Smooth muscle cell (in vitro differentiated cells): ENCODE data around the gene GPBP1. TPM values are rescaled to one million over a fixed set of nuclear protein-coding genes. Genes with fewer than 3 reads are reported as not detected.

Experiments
- DNase-seq: peaks from one replicate; lab custom pipeline; 2025; ENCODE audit not compliant: unreplicated experiment; lab: John Stamatoyannopoulos, UW
- H2AFZ ChIP-seq: fragments of 200-600 bp; sonication (generic); 2 replicates; pipeline ENCODE4 v1.6.0; 2016; ENCODE audit warnings: antibody characterized with exemption, low read depth, mild to moderate bottlenecking
- H3F3A ChIP-seq: fragments of 200-600 bp; sonication (generic); 2 replicates; pipeline ENCODE4 v1.6.0; 2017; ENCODE audit warnings: antibody characterized with exemption, low read depth
- H3K27ac ChIP-seq: fragments of 200-600 bp; sonication (generic); 2 replicates; pipeline ENCODE4 v1.5.1; 2016; ENCODE audit warnings: low read depth, mild to moderate bottlenecking
- H3K27me3 ChIP-seq: fragments of 200-600 bp; sonication (generic); 2 replicates; pipeline ENCODE4 v1.6.1; 2016; ENCODE audit warnings: low read depth, mild to moderate bottlenecking
- H3K36me3 ChIP-seq: fragments of 200-600 bp; sonication (generic); 2 replicates; pipeline ENCODE4 v1.5.1; 2016; ENCODE audit warnings: low read depth
- H3K4me1 ChIP-seq: fragments of 200-600 bp; sonication (generic); 2 replicates; pipeline ENCODE4 v1.5.1; 2016; ENCODE audit warnings: low read depth
- H3K4me2 ChIP-seq: fragments of 200-600 bp; sonication (generic); 2 replicates; pipeline ENCODE4 v1.6.0; 2016; ENCODE audit warnings: mild to moderate bottlenecking
- H3K4me3 ChIP-seq: fragments of 200-600 bp; sonication (generic); 2 replicates; pipeline ENCODE4 v1.5.1; 2016; ENCODE audit warnings: mild to moderate bottlenecking
- H3K79me2 ChIP-seq: fragments of 200-600 bp; sonication (generic); 2 replicates; pipeline ENCODE4 v1.6.0; 2016; ENCODE audit warnings: low read depth, mild to moderate bottlenecking
- H3K9ac ChIP-seq: fragments of 200-600 bp; sonication (generic); 2 replicates; pipeline ENCODE4 v1.6.0; 2016; ENCODE audit warnings: low read depth
- H3K9me3 ChIP-seq: fragments of 200-600 bp; sonication (generic); replicated peaks from 2 replicates; pipeline ENCODE4 v1.5.1; 2016; ENCODE audit warnings: low read depth
- H4K20me1 ChIP-seq: fragments of 200-600 bp; sonication (generic); 2 replicates; pipeline ENCODE4 v1.6.0; 2016; ENCODE audit warnings: low read depth
- CTCF ChIP-seq: fragments of 200-600 bp; sonication (generic); IDR thresholded peaks from 2 replicates; pipeline ENCODE4 v1.5.1; 2017; ENCODE audit warnings: borderline replicate concordance, mild to moderate bottlenecking, antibody characterized with exemption; ENCODE audit not compliant: insufficient read depth, poor library complexity, severe bottlenecking
- WGBS: methylation state at CpG from one replicate; pipeline ENCODE4 v1.1.7; 2016; ENCODE audit warnings: low lambda C conversion rate; 5-methylcytosine and 5-hydroxymethylcytosine counted together
- polyA plus RNA-seq: library from polyadenylated mRNA; unstranded; fragments of >200 nt; fragmentation: Nextera tagmentation; extraction: Ambion mirVana; gene quantifications from 2 replicates; pipeline ENCODE4 v1.2.1, GENCODE V29; 2016
- total RNA-seq: library from RNA; depleted of rRNA; stranded (reverse); fragments of >200 nt; gene quantifications from 2 replicates; pipeline ENCODE4 v1.2.3, GENCODE V29; 2014

GPBP1 gene
- total and polyA plus RNA-seq, 2 experiments from 2014 or later, result 45.4 to 78.8 TPM

GRCh38 chr5:57209316-57210040 lies 35.6 kb downstream of the GPBP1 start:
- no peaks in the 10 kb centered on the region for H3K9me3 ChIP-seq
- no peaks in the 10 kb centered on the region for H3K27me3 ChIP-seq
- H3K79me2 ChIP-seq, result peaks cover 100% of the 10 kb centered on the region
- TF ChIP-seq CTCF, result no peak
- 65% methylated on average over 2 of the region's 2 CpGs for WGBS
- H3K4me2 ChIP-seq, result no peak overlapping the region
- H3K9ac ChIP-seq, result no peak overlapping the region
- peaks cover 5% of the 10 kb centered on the region for H3K4me1 ChIP-seq
- H3K36me3 ChIP-seq, result no peaks in the 10 kb centered on the region
- DNase-seq, result no peak
- no peak overlapping the region for H3K4me3 ChIP-seq
- peaks cover 100% of the 10 kb centered on the region for H4K20me1 ChIP-seq
- H3F3A ChIP-seq, result no peaks in the 10 kb centered on the region
- H2AFZ ChIP-seq, result no peak overlapping the region
- H3K27ac ChIP-seq, result peak overlapping the region; percentile 51

- no peak for DNase-seq
- H3K27ac ChIP-seq, result peak overlapping the region; percentile 51
- H3K4me2 ChIP-seq, result no peak overlapping the region
- H2AFZ ChIP-seq, result no peak overlapping the region
- peaks cover 100% of the 10 kb centered on the region for H3K79me2 ChIP-seq
- peaks cover 100% of the 10 kb centered on the region for H4K20me1 ChIP-seq
- H3K36me3 ChIP-seq, result peaks cover 6% of the 10 kb centered on the region
- no peaks in the 10 kb centered on the region for H3F3A ChIP-seq
- no peak overlapping the region for H3K4me3 ChIP-seq
- TF ChIP-seq CTCF, result no peak
- peaks cover 5% of the 10 kb centered on the region for H3K4me1 ChIP-seq
- no peak overlapping the region for H3K9ac ChIP-seq
- no peaks in the 10 kb centered on the region for H3K9me3 ChIP-seq
- H3K27me3 ChIP-seq, result no peaks in the 10 kb centered on the region
Measured at GRCh38 chr5:57210633-57211032, 36.8 kb downstream of the GPBP1 start.

GRCh38 chr5:57211039-57211438 lies 37.2 kb downstream of the GPBP1 start:
- no peaks in the 10 kb centered on the region for H3F3A ChIP-seq
- no peak for DNase-seq
- H3K27me3 ChIP-seq, result no peaks in the 10 kb centered on the region
- no peak overlapping the region for H2AFZ ChIP-seq
- no peak overlapping the region for H3K9ac ChIP-seq
- H3K36me3 ChIP-seq, result peaks cover 6% of the 10 kb centered on the region
- TF ChIP-seq CTCF, result no peak
- H3K79me2 ChIP-seq, result peaks cover 100% of the 10 kb centered on the region
- no peak overlapping the region for H3K4me2 ChIP-seq
- H3K4me3 ChIP-seq, result no peak overlapping the region
- H3K9me3 ChIP-seq, result no peaks in the 10 kb centered on the region
- H3K4me1 ChIP-seq, result peaks cover 5% of the 10 kb centered on the region
- peak overlapping the region; percentile 51 for H3K27ac ChIP-seq
- peaks cover 100% of the 10 kb centered on the region for H4K20me1 ChIP-seq
- 90% methylated on average over 5 of the region's 5 CpGs for WGBS
